ENCODE results near the gene KCNH3. TPM values are rescaled to one million over a fixed set of nuclear protein-coding genes. Genes with fewer than 3 reads are reported as not detected.

The KCNH3 gene
- total and polyA plus RNA-seq, 7 donors: 0.04 to 0.32 (median 0.05) TPM; not detected in 3

- H3K4me3 ChIP-seq: no peak overlapping the region
- H3K9me3 ChIP-seq: no peaks in the 10 kb centered on the region
- peaks cover 8% of the 10 kb centered on the region for H3K4me1 ChIP-seq
- H3K27me3 ChIP-seq (ENCODE audit: insufficient read depth in 3 of 3, low read length in 2 of 3): peaks cover 0 to 38% (median 1%) of the 10 kb centered on the region in 3 donors
- DNase-seq (no peak), ATAC-seq (no peak)
- no peak overlapping the region for H3K27ac ChIP-seq
- intact Hi-C loops (cut with DNase I): loop anchor here in 1 of 2 donors (5.0 kb wide), 1 partner anchor 36 kb away; no protein-coding TSS in a partner anchor
- 59 to 76% (median 71%) methylated on average over 3 of the region's 3 CpGs for WGBS, 3 donors
- no peak for TF ChIP-seq CTCF (IDR thresholded peaks at IDR 0.05)
- H3K36me3 ChIP-seq (ENCODE audit: insufficient read depth in 1 of 2, low read depth in 1 of 2): no peaks in the 10 kb centered on the region
These were observed 7.7 kb downstream of the KCNH3 start for GRCh38 chr12:49546481-49546880.

- peaks cover 0 to 37% (median 1%) of the 10 kb centered on the region in 3 donors for H3K27me3 ChIP-seq (ENCODE audit: insufficient read depth in 3 of 3, low read length in 2 of 3)
- no peaks in the 10 kb centered on the region for H3K9me3 ChIP-seq
- no peaks in the 10 kb centered on the region for H3K36me3 ChIP-seq (ENCODE audit: insufficient read depth in 1 of 2, low read depth in 1 of 2)
- WGBS, 3 donors: 78 to 86% (median 85%) methylated on average over 7 of the region's 7 CpGs
- no peak overlapping the region for H3K4me3 ChIP-seq
- H3K4me1 ChIP-seq: peaks cover 14% of the 10 kb centered on the region
- TF ChIP-seq CTCF (IDR thresholded peaks at IDR 0.05): no peak
- intact Hi-C loops (cut with DNase I): loop anchor here in 1 of 2 donors (5.0 kb wide), 1 partner anchor 35 kb away; no protein-coding TSS in a partner anchor
- ATAC-seq (no peak), DNase-seq (no peak)
- no peak overlapping the region for H3K27ac ChIP-seq
These were observed 8.4 kb downstream of the KCNH3 start for GRCh38 chr12:49547090-49547690.

DNA sequence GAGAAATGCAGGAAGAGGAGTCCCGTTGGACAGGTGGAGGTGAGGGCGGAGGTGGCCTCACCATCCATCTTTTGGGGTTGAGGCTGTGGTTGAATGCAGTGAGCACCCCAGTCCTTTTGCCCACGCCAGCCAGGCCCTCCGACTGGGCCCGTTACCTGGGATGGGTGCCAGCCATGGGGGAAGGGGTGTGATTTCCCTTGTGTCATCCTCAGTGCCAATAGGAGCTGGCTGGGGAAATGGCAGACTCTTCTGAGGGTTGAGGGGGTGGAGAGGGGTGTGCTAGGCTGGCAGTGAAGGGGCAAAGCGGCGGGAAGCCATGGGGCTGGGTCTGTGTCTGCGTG, 9.6 kb downstream of the KCNH3 start:
- Histone ChIP-seq H3K27ac (no peak overlapping the region), H3K27me3 (ENCODE audit: insufficient read depth in 3 of 3, low read length in 2 of 3) (peaks cover 0 to 34% (median 0%) of the 10 kb centered on the region in 3 donors), H3K4me3 (peak overlapping the region; percentile 60), H3K4me1 (peaks cover 19% of the 10 kb centered on the region), H3K36me3 (ENCODE audit: insufficient read depth in 1 of 2, low read depth in 1 of 2) (no peaks in the 10 kb centered on the region), H3K9me3 (no peaks in the 10 kb centered on the region)
- DNase-seq: no peak
- intact Hi-C loops (cut with DNase I): loop anchor here in 1 of 2 donors (5.0 kb wide), 1 partner anchor 34 kb away; no protein-coding TSS in a partner anchor
- whole genome bisulfite sequencing, 3 donors: 43 to 52% (median 46%) methylated on average over 8 of the region's 8 CpGs
- no peak for TF ChIP-seq CTCF (IDR thresholded peaks at IDR 0.05)
- ATAC-seq: no peak

DNA sequence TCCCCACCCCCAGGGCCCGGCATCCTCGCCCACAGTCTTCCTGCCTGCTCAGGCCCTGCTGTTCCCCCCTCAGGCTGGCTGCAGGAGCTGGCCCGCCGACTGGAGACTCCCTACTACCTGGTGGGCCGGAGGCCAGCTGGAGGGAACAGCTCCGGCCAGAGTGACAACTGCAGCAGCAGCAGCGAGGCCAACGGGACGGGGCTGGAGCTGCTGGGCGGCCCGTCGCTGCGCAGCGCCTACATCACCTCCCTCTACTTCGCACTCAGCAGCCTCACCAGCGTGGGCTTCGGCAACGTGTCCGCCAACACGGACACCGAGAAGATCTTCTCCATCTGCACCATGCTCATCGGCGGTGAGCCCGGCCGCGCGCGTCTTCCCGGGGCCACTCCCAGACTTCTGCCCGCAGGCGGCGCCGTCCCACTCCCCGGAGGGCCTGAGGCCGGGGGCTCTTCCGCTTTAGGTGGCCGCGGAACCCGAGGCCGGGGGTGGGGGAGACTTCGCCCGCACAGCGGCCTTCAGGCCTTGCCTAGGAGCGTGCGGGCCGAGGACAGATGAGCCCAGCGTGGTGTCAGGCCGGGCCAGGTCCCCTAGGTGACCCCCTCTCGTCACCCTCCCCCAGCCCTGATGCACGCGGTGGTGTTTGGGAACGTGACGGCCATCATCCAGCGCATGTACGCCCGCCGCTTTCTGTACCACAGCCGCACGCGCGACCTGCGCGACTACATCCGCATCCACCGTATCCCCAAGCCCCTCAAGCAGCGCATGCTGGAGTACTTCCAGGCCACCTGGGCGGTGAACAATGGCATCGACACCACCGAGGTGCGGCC, 10.2 kb downstream of the KCNH3 start:
- peak; percentile 25 to 59 (median 32) for ATAC-seq
- Histone ChIP-seq H3K36me3 (ENCODE audit: insufficient read depth in 1 of 2, low read depth in 1 of 2) (no peaks in the 10 kb centered on the region), H3K9me3 (no peaks in the 10 kb centered on the region), H3K4me1 (peaks cover 19% of the 10 kb centered on the region), H3K4me3 (peak overlapping the region; percentile 60), H3K27me3 (ENCODE audit: insufficient read depth in 3 of 3, low read length in 2 of 3) (peaks cover 0 to 34% (median 0%) of the 10 kb centered on the region in 3 donors), H3K27ac (no peak overlapping the region)
- intact Hi-C loops (cut with DNase I): loop anchor here in 1 of 2 donors (5.0 kb wide), 1 partner anchor 33 kb away; no protein-coding TSS in a partner anchor
- peak; percentile 36 for TF ChIP-seq CTCF (IDR thresholded peaks at IDR 0.05)
- peak in 1 of 2 donors; percentile 67 for DNase-seq
- WGBS, 3 donors: 11 to 14% (median 12%) methylated on average over 54 to 70 of the region's 70 CpGs
